Measurements from ENCODE around the gene CD27. TPM values are rescaled to one million over a fixed set of nuclear protein-coding genes. Genes with fewer than 3 reads are reported as not detected.

The CD27 gene
- total and polyA plus RNA-seq, 2 of the 8 experiments (the other 6 are each of a cell fraction or from before 2014, with no cell fraction given): 0.28 to 0.39 TPM

- H3K9me3 ChIP-seq (ENCODE audit: insufficient read depth in 2 of 2, low read depth in 1 of 2, low read length in 1 of 2): no peaks in the 10 kb centered on the region
- no peak overlapping the region for H2BK15ac ChIP-seq (ENCODE audit: low read length)
- H3K27me3 ChIP-seq (replicated peaks in 1 of 4; ENCODE audit: control insufficient read depth in 3 of 4, extremely low read depth in 1 of 4, insufficient read depth in 3 of 4, low read length in 3 of 4): no peaks in the 10 kb centered on the region
- no peak overlapping the region for H4K91ac ChIP-seq (replicated peaks; ENCODE audit: insufficient read length, low read length)
- no peak overlapping the region for H3K27ac ChIP-seq (ENCODE audit: low read depth, low read length)
- H3K14ac ChIP-seq (ENCODE audit: insufficient read length): no peak overlapping the region
- no peak overlapping the region for H2BK12ac ChIP-seq (ENCODE audit: low read depth, low read length)
- no peaks in the 10 kb centered on the region for H3K23me2 ChIP-seq (ENCODE audit: low read depth, low read length)
- no peak overlapping the region for H3K18ac ChIP-seq (ENCODE audit: extremely low read depth, low read length)
- no peak overlapping the region for H2AK5ac ChIP-seq (ENCODE audit: low read depth, low read length)
- H4K8ac ChIP-seq (ENCODE audit: extremely low read depth, insufficient read depth, low read length): no peak overlapping the region
- H3K4me2 ChIP-seq (ENCODE audit: insufficient read depth in 1 of 2, low read depth in 2 of 2, low read length in 2 of 2): no peak overlapping the region
- ChIA-PET CTCF (ENCODE audit: partially characterized antibody) (interaction anchor here (0.6 to 1.8 kb wide), 4 partner anchors 30 to 74 kb away, joined by 3 to 4 read pairs (median 4); no protein-coding TSS in a partner anchor), POLR2A (ENCODE audit: partially characterized antibody) (interaction anchor here (1.2 to 2.1 kb wide), 3 partner anchors 12 to 71 kb away, joined by 3 to 7 read pairs (median 3); partner anchors contain the start of genes LTBR and VAMP1)
- FAIRE-seq (no peak), DNase-seq (ENCODE audit: low read depth in 1 of 2, low spot score in 2 of 2) (no peak)
- 88% methylated on average over 7 of the region's 7 CpGs; no CpG with 5 or more reads in 1 of the 2 experiments for WGBS, 2 experiments (ENCODE audit: extremely low coverage in 1 of 2, insufficient coverage in 1 of 2, insufficient read length in 1 of 2, insufficient replicate concordance in 2 of 2, low coverage in 1 of 2, low lambda C conversion rate in 2 of 2, missing lambda C conversion rate in 1 of 2)
- H4K20me1 ChIP-seq (replicated peaks in 1 of 2; ENCODE audit: control insufficient read depth in 1 of 2, insufficient read depth in 2 of 2, low read length in 2 of 2): no peaks in the 10 kb centered on the region
- H3K79me2 ChIP-seq (ENCODE audit: control insufficient read depth in 1 of 2, insufficient read depth in 2 of 2, low read length in 2 of 2): no peaks in the 10 kb centered on the region
- H4K5ac ChIP-seq (ENCODE audit: insufficient read length, low read depth, low read length): no peak overlapping the region
- no peak overlapping the region for H2BK5ac ChIP-seq (ENCODE audit: low read depth, low read length)
- no peak overlapping the region for H3K9ac ChIP-seq (replicated peaks in 1 of 4; ENCODE audit: extremely low read depth in 1 of 4, low read depth in 3 of 4, low read length in 3 of 4)
- no peaks in the 10 kb centered on the region for H3K36me3 ChIP-seq (ENCODE audit: control insufficient read depth in 2 of 4, insufficient read depth in 4 of 4, low read length in 3 of 4)
- no peak overlapping the region for H2BK20ac ChIP-seq (ENCODE audit: low read length)
- H3K4me1 ChIP-seq (replicated peaks in 1 of 4; ENCODE audit: control insufficient read depth in 3 of 4, insufficient read depth in 4 of 4, low read length in 3 of 4): peaks cover 0 to 4% (median 3%) of the 10 kb centered on the region in 4 experiments; a peak in 4 of 7 replicates
- H3K4ac ChIP-seq (replicated peaks; ENCODE audit: insufficient read length, low read depth, low read length): no peak overlapping the region
- H3K56ac ChIP-seq (replicated peaks; ENCODE audit: insufficient read length, low read depth, low read length): no peak overlapping the region
- no peaks in the 10 kb centered on the region for H3K79me1 ChIP-seq (ENCODE audit: low read depth, low read length)
- no peak overlapping the region for H3K23ac ChIP-seq (ENCODE audit: insufficient read length)
- no peak overlapping the region for H2BK120ac ChIP-seq (replicated peaks; ENCODE audit: low read depth, low read length)
- no peak overlapping the region for H2AFZ ChIP-seq (ENCODE audit: low read length)
- H3K4me3 ChIP-seq (ENCODE audit: extremely low read depth in 1 of 4, insufficient read depth in 2 of 4, low read depth in 3 of 4, low read length in 4 of 4): no peak overlapping the region
- TF ChIP-seq SP1 (IDR thresholded peaks at IDR 0.05; ENCODE audit: low read depth, low read length) (no peak), ATF3 (IDR thresholded peaks at IDR 0.05; ENCODE audit: insufficient read depth, low read depth, low read length) (no peak), BRCA1 (IDR thresholded peaks at IDR 0.05; ENCODE audit: low read depth, low read length) (no peak), RAD21 (IDR thresholded peaks at IDR 0.05 in 1 of 2, conservative IDR thresholded peaks at IDR 0.05 in 1 of 2; ENCODE audit: low read depth in 2 of 2, low read length in 2 of 2) (no peak), NRF1 (IDR thresholded peaks at IDR 0.05; ENCODE audit: low read depth, low read length) (no peak), ATF2 (IDR thresholded peaks at IDR 0.05; ENCODE audit: low read length) (no peak), POU5F1 (IDR thresholded peaks at IDR 0.05; ENCODE audit: low read depth, low read length) (no peak), SP2 (IDR thresholded peaks at IDR 0.05; ENCODE audit: low read length) (no peak), YY1 (IDR thresholded peaks at IDR 0.05; ENCODE audit: low read depth, low read length) (no peak), SIN3A (conservative IDR thresholded peaks at IDR 0.05 in 1 of 2, IDR thresholded peaks at IDR 0.05 in 1 of 2; ENCODE audit: low read depth in 1 of 2, low read length in 2 of 2) (no peak)
Observed at GRCh38 chr12:6399884-6400644, 44.7 kb upstream of the CD27 start.
